Prostate gland (tissue), 2 donors: ENCODE measurements around the gene PRM3. TPM values are rescaled to one million over a fixed set of nuclear protein-coding genes. Genes with fewer than 3 reads are reported as not detected.

Experiments
- DNase-seq: peaks from one replicate; pipeline ENCODE4 v3.0.0-alpha.2; 2019; ENCODE audit warnings: low spot score
- H3K27ac ChIP-seq, 2 donors: fragments of 200-600 bp; sonication (generic); 2 replicates each; pipeline ENCODE4 v1.5.1; 2017 to 2019
- H3K27me3 ChIP-seq: fragments of 200-600 bp; sonication (generic); replicated peaks from 2 replicates; pipeline ENCODE4 v1.5.1; 2019; ENCODE audit not compliant: insufficient read depth
- H3K36me3 ChIP-seq, 2 donors: fragments of 200-600 bp; sonication (generic); 1 replicate in 1 of 2; 2 replicates in 1 of 2; pipeline versions ENCODE4 v1.5.1 to v1.8.1; 2017 to 2019
- H3K4me1 ChIP-seq: fragments of 200-600 bp; sonication (generic); replicated peaks from 2 replicates; pipeline ENCODE4 v1.5.1; 2019
- H3K4me3 ChIP-seq, 2 donors: fragments of 200-600 bp; sonication (generic); 2 replicates each; pipeline ENCODE4 v1.5.1; 2017 to 2019
- H3K9me3 ChIP-seq: fragments of 200-600 bp; sonication (generic); 2 replicates; pipeline ENCODE4 v1.5.1; 2017
- CTCF ChIP-seq, 4 experiments: fragments of 200-600 bp in 2 of 4; fragments of 450-650 bp in 2 of 4; sonication (generic) in 2 of 4; IDR thresholded peaks; 1 replicate in 3 of 4; 2 replicates in 1 of 4; pipeline ENCODE4 v1.5.1; 2016 to 2019; ENCODE audit warnings: antibody characterized with exemption in 4 of 4, mild to moderate bottlenecking in 2 of 4, moderate library complexity in 2 of 4
- POLR2A ChIP-seq: fragments of 450-650 bp; IDR thresholded peaks from one replicate; pipeline ENCODE4 v1.6.1; 2016; ENCODE audit warnings: antibody characterized with exemption, mild to moderate bottlenecking
- POLR2AphosphoS5 ChIP-seq: sonication (generic); formaldehyde crosslinking; IDR thresholded peaks from one replicate; pipeline ENCODE4 v1.6.1; 2017; ENCODE audit warnings: antibody characterized with exemption
- WGBS: methylation state at CpG from one replicate; pipeline ENCODE4 v1.1.5; 2018; 5-methylcytosine and 5-hydroxymethylcytosine counted together
- intact Hi-C: fragments of 100-400 bp; cut with DNase I; formaldehyde crosslinking; loops from one replicate; pipeline ENCODE4 v1.14.2; 2022
- total RNA-seq, 2 donors: library from RNA; depleted of rRNA; stranded (reverse); fragments of >200 nt; gene quantifications; one replicate each; pipeline ENCODE4 v1.1.0, GENCODE V29; 2016

The PRM3 gene
- total RNA-seq, 2 donors from 2014 or later: not detected

- DNase-seq: no peak
- intact Hi-C loops: no loop called here
- TF ChIP-seq POLR2A (no peak), POLR2AphosphoS5 (no peak), CTCF (IDR thresholded peaks at IDR 0.05) (no peak)
Observed at GRCh38 chr16:11280616-11281522, 7.4 kb upstream of the PRM3 start, which contains the start of gene PRM1. PRM1 (minus strand) TSS chr16:11281330; CDS start chr16:11281238, 92 bp downstream.

GRCh38 chr16:11278681-11279628 lies 5.5 kb upstream of the PRM3 start:
- WGBS: 87% methylated on average over 7 of the region's 7 CpGs
- H3K4me3 ChIP-seq: no peak overlapping the region
- no peaks in the 10 kb centered on the region for H3K9me3 ChIP-seq
- no peaks in the 10 kb centered on the region for H3K4me1 ChIP-seq
- H3K27ac ChIP-seq: no peak overlapping the region
- no peaks in the 10 kb centered on the region for H3K27me3 ChIP-seq
- H3K36me3 ChIP-seq: no peaks in the 10 kb centered on the region
- no peak for DNase-seq
- no peak for TF ChIP-seq POLR2A
- no peak for TF ChIP-seq POLR2AphosphoS5
- no peak for TF ChIP-seq CTCF (IDR thresholded peaks at IDR 0.05)
- intact Hi-C loops: no loop called here

More at GRCh38 chr16:11280616-11281522, 7.4 kb upstream of the PRM3 start, which contains the start of gene PRM1:
- Histone ChIP-seq H3K9me3 (no peaks in the 10 kb centered on the region), H3K36me3 (no peaks in the 10 kb centered on the region), H3K27ac (no peak within 1 kb of the TSS), H3K27me3 (no peaks in the 10 kb centered on the region), H3K4me3 (no peak within 1 kb of the TSS), H3K4me1 (no peaks in the 10 kb centered on the region)
- 86% methylated on average over 25 of the region's 25 CpGs for WGBS

- Histone ChIP-seq H3K4me3 (no peak overlapping the region), H3K27me3 (no peaks in the 10 kb centered on the region), H3K9me3 (no peaks in the 10 kb centered on the region), H3K36me3 (no peaks in the 10 kb centered on the region), H3K4me1 (no peaks in the 10 kb centered on the region), H3K27ac (no peak overlapping the region)
- 90% methylated on average over 12 of the region's 12 CpGs for WGBS
- DNase-seq: no peak
- TF ChIP-seq CTCF (IDR thresholded peaks at IDR 0.05) (no peak), POLR2A (no peak), POLR2AphosphoS5 (no peak)
- intact Hi-C loops: no loop called here
Observed at GRCh38 chr16:11277607-11278337, 4.3 kb upstream of the PRM3 start.

GRCh38 chr16:11276896-11277593 lies 3.6 kb upstream of the PRM3 start:
- DNase-seq: no peak
- Histone ChIP-seq H3K4me1 (no peaks in the 10 kb centered on the region), H3K27me3 (no peaks in the 10 kb centered on the region), H3K27ac (no peak overlapping the region), H3K36me3 (no peaks in the 10 kb centered on the region), H3K9me3 (no peaks in the 10 kb centered on the region), H3K4me3 (no peak overlapping the region)
- TF ChIP-seq POLR2AphosphoS5 (no peak), POLR2A (no peak), CTCF (IDR thresholded peaks at IDR 0.05) (no peak)
- intact Hi-C loops: no loop called here
- WGBS: 85% methylated on average over 11 of the region's 11 CpGs
